SK-N-MC (cell line): Measurements from ENCODE around the gene PTAR1.

Experiments used
- DNase-seq: peaks from one replicate; pipeline ENCODE4 v3.0.0-alpha.2; 2011; ENCODE audit warnings: low read depth, low spot score
- H3K27ac ChIP-seq: fragments of 200-600 bp; sonication (generic); 2 replicates; pipeline ENCODE4 v1.5.1; 2016; ENCODE audit warnings: mixed run types
- H3K36me3 ChIP-seq: fragments of 200-600 bp; sonication (generic); 2 replicates; pipeline ENCODE4 v1.6.1; 2017; ENCODE audit warnings: antibody characterized with exemption, low read length, mixed read lengths; ENCODE audit not compliant: insufficient read depth
- H3K4me3 ChIP-seq: fragments of 200-600 bp; sonication (generic); 2 replicates; pipeline ENCODE4 v1.5.1; 2016
- H3K9ac ChIP-seq: fragments of 200-600 bp; sonication (generic); 2 replicates; pipeline ENCODE4 v1.8.0; 2017; ENCODE audit warnings: mixed run types, mixed read lengths; ENCODE audit not compliant: insufficient read length
- H3K9me3 ChIP-seq: fragments of 200-600 bp; sonication (generic); 2 replicates; pipeline ENCODE4 v1.6.1; 2017; ENCODE audit warnings: low read depth, mild to moderate bottlenecking, antibody characterized with exemption, low read length, moderate library complexity, mixed read lengths
- EZH2 ChIP-seq: fragments of 200-600 bp; sonication (generic); IDR thresholded peaks from one replicate; pipeline ENCODE4 v1.6.1; 2017; ENCODE audit warnings: antibody characterized with exemption
- FOXP2 ChIP-seq: optimal IDR thresholded peaks from 2 replicates; pipeline ENCODE3; 2011; ENCODE audit warnings: mild to moderate bottlenecking, moderate library complexity; ENCODE audit not compliant: insufficient read depth; ENCODE audit errors: extremely low read length, control extremely low read depth
- POLR2AphosphoS5 ChIP-seq: IDR thresholded peaks from 2 replicates; pipeline ENCODE4 v1.6.1; 2012; ENCODE audit warnings: mild to moderate bottlenecking, low read depth, low read length, borderline replicate concordance

PTAR1 gene

DNA sequence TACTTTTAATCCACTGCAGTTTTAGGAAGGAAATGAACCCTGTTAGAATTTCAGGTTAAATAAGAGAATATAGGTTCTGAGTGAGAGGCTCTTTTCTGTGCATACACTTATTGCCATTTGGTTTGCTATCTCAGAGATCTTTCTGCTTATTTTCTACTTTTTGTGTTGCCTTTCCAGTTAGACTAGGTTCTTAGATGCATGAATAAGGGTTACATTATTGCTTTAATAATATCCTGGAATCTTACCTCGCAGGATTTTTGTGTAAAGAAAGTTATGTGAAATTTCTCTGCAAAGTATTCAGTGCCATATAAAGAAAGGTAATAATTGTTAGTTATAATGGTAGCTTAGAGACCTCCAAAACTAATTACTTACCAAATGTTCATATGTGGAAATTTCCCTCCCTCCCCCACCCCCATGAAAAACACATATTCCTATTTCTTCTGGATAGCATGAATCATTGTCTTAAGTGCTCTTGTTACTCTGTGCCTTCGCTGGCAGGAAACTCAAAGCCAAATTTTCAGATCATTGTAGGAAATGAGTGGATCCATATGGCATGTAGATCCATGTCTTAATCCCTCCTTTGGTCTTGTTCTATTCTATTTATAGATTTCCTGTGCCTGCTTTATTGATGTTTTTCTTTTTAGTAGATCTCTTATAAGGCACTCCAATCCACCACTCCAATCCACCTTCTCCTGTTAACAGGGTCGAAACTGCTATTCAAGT is 84.9 kb downstream of the PTAR1 start:
- TF ChIP-seq FOXP2: no peak
- TF ChIP-seq EZH2: no peak
- no peak for TF ChIP-seq POLR2AphosphoS5
- DNase-seq: no peak

GRCh38 chr9:69674112-69674685 is 85.6 kb downstream of the PTAR1 start:
- Histone ChIP-seq H3K9ac (no peak overlapping the region), H3K27ac (no peak overlapping the region), H3K36me3 (no peaks in the 10 kb centered on the region), H3K9me3 (no peaks in the 10 kb centered on the region), H3K4me3 (no peak overlapping the region)
- TF ChIP-seq FOXP2: no peak
- TF ChIP-seq POLR2AphosphoS5: no peak
- TF ChIP-seq EZH2: no peak
- no peak for DNase-seq

More for the DNA sequence above, 84.9 kb downstream of the PTAR1 start:
- H3K4me3 ChIP-seq: no peak overlapping the region
- no peaks in the 10 kb centered on the region for H3K36me3 ChIP-seq
- H3K9me3 ChIP-seq: no peaks in the 10 kb centered on the region
- H3K9ac ChIP-seq: no peak overlapping the region
- no peak overlapping the region for H3K27ac ChIP-seq

- Histone ChIP-seq H3K27ac (no peak overlapping the region), H3K9ac (no peak overlapping the region)
- DNase-seq: no peak
Observed at GRCh38 chr9:69673311-69673640, 86.5 kb downstream of the PTAR1 start.

GRCh38 chr9:69672596-69673310 is 87.1 kb downstream of the PTAR1 start:
- no peaks in the 10 kb centered on the region for H3K9me3 ChIP-seq
- no peak overlapping the region for H3K27ac ChIP-seq
- no peak for DNase-seq
- TF ChIP-seq EZH2 (peak; percentile 46), POLR2AphosphoS5 (no peak), FOXP2 (no peak)
- no peaks in the 10 kb centered on the region for H3K36me3 ChIP-seq
- peak overlapping the region; percentile 77 for H3K4me3 ChIP-seq
- no peak overlapping the region for H3K9ac ChIP-seq

More at GRCh38 chr9:69673311-69673640, 86.5 kb downstream of the PTAR1 start:
- H3K9me3 ChIP-seq: no peaks in the 10 kb centered on the region
- no peak for TF ChIP-seq POLR2AphosphoS5
- no peak for TF ChIP-seq EZH2
- TF ChIP-seq FOXP2: no peak
- peak overlapping the region; percentile 77 for H3K4me3 ChIP-seq
- H3K36me3 ChIP-seq: no peaks in the 10 kb centered on the region

- H3K9me3 ChIP-seq: no peaks in the 10 kb centered on the region
- no peak within 1 kb of the TSS for H3K9ac ChIP-seq
- H3K27ac ChIP-seq: no peak within 1 kb of the TSS
- TF ChIP-seq FOXP2 (no peak), POLR2AphosphoS5 (no peak), EZH2 (no peak)
- no peak for DNase-seq
- no peaks in the 10 kb centered on the region for H3K36me3 ChIP-seq
- peak within 1 kb of the TSS; percentile 77 for H3K4me3 ChIP-seq
Observed at GRCh38 chr9:69671879-69672595, 87.8 kb downstream of the PTAR1 start, which contains the start of gene APBA1. Gene APBA1, minus strand, starts transcription at chr9:69672371.

- no peak for TF ChIP-seq EZH2
- TF ChIP-seq POLR2AphosphoS5: no peak
- TF ChIP-seq FOXP2: no peak
- Histone ChIP-seq H3K27ac (no peak overlapping the region), H3K9me3 (no peaks in the 10 kb centered on the region), H3K4me3 (no peak overlapping the region), H3K9ac (no peak overlapping the region), H3K36me3 (no peaks in the 10 kb centered on the region)
- no peak for DNase-seq
Observed at GRCh38 chr9:69671311-69671878, 88.4 kb downstream of the PTAR1 start.

DNA sequence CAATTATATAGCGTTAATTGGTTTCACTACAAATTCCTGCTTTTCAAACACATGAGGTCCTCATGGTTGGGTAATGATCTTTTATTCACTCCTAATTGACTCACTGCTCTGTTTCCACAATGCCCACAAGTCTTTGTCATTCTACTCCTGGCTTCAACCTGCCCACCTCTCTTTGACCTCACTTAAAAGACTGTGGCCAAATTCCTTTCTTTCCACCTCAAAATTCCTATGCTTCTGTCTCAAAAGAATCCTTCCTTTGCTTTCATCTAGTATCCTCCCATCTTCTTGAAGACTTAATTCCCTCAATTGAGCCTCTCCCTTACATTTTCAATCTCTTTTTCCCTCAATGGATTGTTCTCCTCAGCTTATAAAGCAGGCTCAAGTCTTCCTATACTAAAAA is 92.5 kb downstream of the PTAR1 start:
- Histone ChIP-seq H3K36me3 (no peaks in the 10 kb centered on the region), H3K27ac (no peak overlapping the region), H3K9ac (no peak overlapping the region), H3K9me3 (no peaks in the 10 kb centered on the region), H3K4me3 (no peak overlapping the region)
- no peak for DNase-seq
- TF ChIP-seq POLR2AphosphoS5 (no peak), FOXP2 (no peak), EZH2 (no peak)
